Aorta (tissue), 5 donors: ENCODE measurements around the gene SEPTIN5. TPM values are rescaled to one million over a fixed set of nuclear protein-coding genes. Genes with fewer than 3 reads are reported as not detected.
"Not testable (repeated sequence)": the region's sequence is repeated elsewhere in the genome, so short reads cannot be mapped to it uniquely, and the experiment has no call there.

ENCODE experiments used
- ATAC-seq: fragments of 200-7000 bp; cut with Tn5 transposase; one replicate; pipeline ENCODE4 v1.9.1; 2022; ENCODE audit warnings: moderate library complexity; ENCODE audit not compliant: low FRiP score
- DNase-seq, 2 donors: peaks; one replicate each; pipeline ENCODE4 v3.0.0-alpha.2; 2020
- H3K27ac ChIP-seq, 2 donors: one replicate each; pipeline ENCODE4 v1.5.1; 2013; ENCODE audit warnings: low read length in 2 of 2, mild to moderate bottlenecking in 2 of 2, moderate library complexity in 2 of 2, control low read depth in 1 of 2, inconsistent platforms in 1 of 2, low read depth in 1 of 2
- H3K27me3 ChIP-seq, 2 donors: one replicate each; pipeline ENCODE4 v1.6.1; 2013; ENCODE audit warnings: control low read depth in 1 of 2, low read length in 1 of 2, mild to moderate bottlenecking in 1 of 2, moderate library complexity in 1 of 2; ENCODE audit not compliant: insufficient read depth in 2 of 2, control insufficient read depth in 1 of 2
- H3K36me3 ChIP-seq, 2 donors: one replicate each; pipeline ENCODE4 v1.6.1; 2013; ENCODE audit warnings: control low read depth in 1 of 2, low read length in 1 of 2, mild to moderate bottlenecking in 1 of 2; ENCODE audit not compliant: insufficient read depth in 2 of 2, control insufficient read depth in 1 of 2
- H3K4me1 ChIP-seq, 2 donors: one replicate each; pipeline ENCODE4 v1.6.1; 2013; ENCODE audit warnings: low read length in 2 of 2, control low read depth in 1 of 2, mild to moderate bottlenecking in 1 of 2, moderate library complexity in 1 of 2; ENCODE audit not compliant: insufficient read depth in 2 of 2, control insufficient read depth in 1 of 2
- H3K4me3 ChIP-seq, 2 donors: one replicate each; pipeline ENCODE4 v1.5.1; 2013; ENCODE audit warnings: low read length in 2 of 2, control low read depth in 1 of 2, mild to moderate bottlenecking in 1 of 2
- H3K9me3 ChIP-seq: one replicate; pipeline ENCODE4 v1.6.1; 2013; ENCODE audit warnings: mild to moderate bottlenecking, low read length; ENCODE audit not compliant: control insufficient read depth
- WGBS, 2 donors: extraction: QIAGEN DNeasy Blood & Tissue Kit; methylation state at CpG; one replicate each; pipeline ENCODE4 v1.1.7; 2013; 5-methylcytosine and 5-hydroxymethylcytosine counted together
- intact Hi-C, 2 donors: fragments of 100-400 bp; cut with DNase I; formaldehyde crosslinking; loops; one replicate each; pipeline versions ENCODE4 v1.14.2 to v1.15.0; 2022
- polyA plus RNA-seq, 2 donors: library from polyadenylated mRNA; stranded (reverse); fragments of 200-250 nt; gene quantifications; one replicate each; pipeline ENCODE4 v1.2.3, GENCODE V29; 2013
- total RNA-seq, 2 donors: library from RNA; stranded (reverse); fragmentation: NEBNext Ultra II Directional; extraction: Animal tissue kit (Norgen Biotek cat#: 25700); gene quantifications; one replicate each; pipeline ENCODE4 v1.2.1, GENCODE V29; 2021
- donor health status: healthy with polysubstance abuse.
- donor health status: Bipolar disorder and iron deficiency.
- donor health status: DM: no; HTN: no; CAD: no.
- donor health status: DM: no; HTN: no; CAD: no.
- donor health status: DM: yes; HTN: yes; CAD: no.

Gene SEPTIN5
- total and polyA plus RNA-seq, 4 donors, result 26.9 to 63.3 (median 37.0) TPM

GRCh38 chr22:19726064-19726788, 11.9 kb downstream of the SEPTIN5 start:
- DNase-seq, intact Hi-C loops, H3K4me3 ChIP-seq, H3K36me3 ChIP-seq, ATAC-seq, H3K9me3 ChIP-seq, H3K27me3 ChIP-seq, H3K4me1 ChIP-seq, H3K27ac ChIP-seq: not testable (repeated sequence)
- 74 to 86% methylated on average over 88 to 96 of the region's 96 CpGs for WGBS, 2 donors

- H3K27me3 ChIP-seq, result no peaks in the 10 kb centered on the region
- no peak overlapping the region for H3K4me3 ChIP-seq
- WGBS, 2 donors, result 68 to 72% methylated on average over 59 to 61 of the region's 61 CpGs
- DNase-seq, result no peak
- intact Hi-C loops, result no loop called here
- no peak for ATAC-seq
- H3K9me3 ChIP-seq, result no peaks in the 10 kb centered on the region
- no peaks in the 10 kb centered on the region for H3K36me3 ChIP-seq
- no peak overlapping the region for H3K27ac ChIP-seq
- no peaks in the 10 kb centered on the region for H3K4me1 ChIP-seq
Observed at GRCh38 chr22:19727310-19728150, 13.2 kb downstream of the SEPTIN5 start.

GRCh38 chr22:19728271-19728670, 14.0 kb downstream of the SEPTIN5 start:
- no peaks in the 10 kb centered on the region for H3K27me3 ChIP-seq
- no peaks in the 10 kb centered on the region for H3K9me3 ChIP-seq
- WGBS, 2 donors, result 54 to 67% methylated on average over 5 to 6 of the region's 6 CpGs
- ATAC-seq, result no peak
- no peak overlapping the region for H3K4me3 ChIP-seq
- intact Hi-C loops, result no loop called here
- H3K36me3 ChIP-seq, result no peaks in the 10 kb centered on the region
- H3K27ac ChIP-seq, result no peak overlapping the region
- no peaks in the 10 kb centered on the region for H3K4me1 ChIP-seq
- no peak for DNase-seq

GRCh38 chr22:19728836-19729235, 14.5 kb downstream of the SEPTIN5 start:
- DNase-seq (no peak), ATAC-seq (no peak)
- intact Hi-C loops, result no loop called here
- H3K27ac ChIP-seq, result no peak overlapping the region
- H3K4me1 ChIP-seq, result no peaks in the 10 kb centered on the region
- H3K4me3 ChIP-seq, result no peak overlapping the region
- WGBS, 2 donors, result 82 to 85% methylated on average over 10 of the region's 10 CpGs
- no peaks in the 10 kb centered on the region for H3K9me3 ChIP-seq
- no peaks in the 10 kb centered on the region for H3K27me3 ChIP-seq
- no peaks in the 10 kb centered on the region for H3K36me3 ChIP-seq

- H3K9me3 ChIP-seq, result no peaks in the 10 kb centered on the region
- DNase-seq, result no peak
- no peak overlapping the region for H3K4me3 ChIP-seq
- WGBS, 2 donors, result 81 to 87% methylated on average over 9 of the region's 9 CpGs
- no peaks in the 10 kb centered on the region for H3K4me1 ChIP-seq
- intact Hi-C loops, result no loop called here
- no peak for ATAC-seq
- no peaks in the 10 kb centered on the region for H3K27me3 ChIP-seq
- no peaks in the 10 kb centered on the region for H3K36me3 ChIP-seq
- no peak overlapping the region for H3K27ac ChIP-seq
Observed at GRCh38 chr22:19729507-19729906, 15.2 kb downstream of the SEPTIN5 start.

GRCh38 chr22:19730198-19730597, 15.9 kb downstream of the SEPTIN5 start:
- Histone ChIP-seq H3K4me1 (no peaks in the 10 kb centered on the region), H3K4me3 (no peak overlapping the region), H3K36me3 (no peaks in the 10 kb centered on the region), H3K27ac (no peak overlapping the region), H3K27me3 (no peaks in the 10 kb centered on the region), H3K9me3 (no peaks in the 10 kb centered on the region)
- DNase-seq (no peak), ATAC-seq (peak; percentile 29)
- intact Hi-C loops, result loop anchor here (1.0 to 2.0 kb wide), 2 partner anchors 180 to 181 kb away; no protein-coding TSS in a partner anchor
- 87 to 96% methylated on average over 8 of the region's 8 CpGs for WGBS, 2 donors

GRCh38 chr22:19730655-19731360, 16.5 kb downstream of the SEPTIN5 start:
- WGBS, 2 donors, result 4% methylated on average over 44 to 48 of the region's 48 CpGs
- Histone ChIP-seq H3K4me3 (no peak overlapping the region), H3K4me1 (no peaks in the 10 kb centered on the region), H3K27ac (no peak overlapping the region), H3K27me3 (no peaks in the 10 kb centered on the region), H3K9me3 (no peaks in the 10 kb centered on the region), H3K36me3 (no peaks in the 10 kb centered on the region)
- peak; percentile 90 to 97 for DNase-seq
- peak; percentile 89 for ATAC-seq
- intact Hi-C loops, result loop anchor here (1.0 to 2.0 kb wide), 2 partner anchors 179 to 180 kb away; no protein-coding TSS in a partner anchor

GRCh38 chr22:19731361-19732135, 17.2 kb downstream of the SEPTIN5 start:
- H3K9me3 ChIP-seq, result no peaks in the 10 kb centered on the region
- WGBS, 2 donors, result 69% methylated on average over 21 of the region's 21 CpGs

More at GRCh38 chr22:19731361-19732135, 17.2 kb downstream of the SEPTIN5 start:
- no peak for DNase-seq
- no peak overlapping the region for H3K27ac ChIP-seq
- no peaks in the 10 kb centered on the region for H3K27me3 ChIP-seq
- H3K4me3 ChIP-seq, result no peak overlapping the region
- H3K4me1 ChIP-seq, result no peaks in the 10 kb centered on the region
- ATAC-seq, result peak; percentile 12
- intact Hi-C loops, result loop anchor here in 1 of 2 donors (2.0 kb wide), 1 partner anchor 179 kb away; no protein-coding TSS in a partner anchor
- no peaks in the 10 kb centered on the region for H3K36me3 ChIP-seq
